AG04449 (cell line): ENCODE data around the gene MAPKBP1.

Experiments
- CTCF ChIA-PET: fragments of 350-600 bp; formaldehyde crosslinking; extraction: SDS; loops from one replicate; lab custom pipeline; 2021; ENCODE audit warnings: antibody characterized with exemption; lab: Yijun Ruan, JAX
- POLR2A ChIA-PET: fragments of 400-600, 350-600 bp; formaldehyde crosslinking; extraction: SDS; loops from one replicate; lab custom pipeline; 2020; ENCODE audit warnings: antibody characterized with exemption, inconsistent platforms; lab: Yijun Ruan, JAX
- DNase-seq: peaks from one replicate; pipeline ENCODE4 v3.0.0-alpha.2; 2010; ENCODE audit warnings: low read depth, low spot score
- H3K4me3 ChIP-seq: 2 replicates; pipeline ENCODE4 v1.5.1; 2011; ENCODE audit warnings: low read depth, mild to moderate bottlenecking, control low read depth, low read length
- CTCF ChIP-seq: IDR thresholded peaks from one replicate; pipeline ENCODE4 v1.5.1; 2011; ENCODE audit warnings: mild to moderate bottlenecking, moderate library complexity, low read length, control low read depth, inconsistent platforms; ENCODE audit not compliant: insufficient read depth; ENCODE audit errors: missing control alignments

Gene MAPKBP1

GRCh38 chr15:41809121-41809520 lies 34.8 kb downstream of the MAPKBP1 start:
- ChIA-PET POLR2A (interaction anchor here (0.6 to 0.7 kb wide), 2 partner anchors 35 to 50 kb away, joined by 3 to 5 read pairs; partner anchors contain the start of gene MAPKBP1), CTCF (interaction anchor here (0.6 to 17.2 kb wide), 9 partner anchors 8 to 343 kb away, joined by 3 to 756 read pairs (median 39); partner anchors contain the start of gene MAPKBP1)
- TF ChIP-seq CTCF: no peak
- H3K4me3 ChIP-seq: no peak overlapping the region
- DNase-seq: no peak

- DNase-seq: no peak
- CTCF ChIA-PET: interaction anchor here (0.6 to 17.2 kb wide), 13 partner anchors 8 to 343 kb away, joined by 3 to 756 read pairs (median 12); partner anchors contain the start of gene MAPKBP1
- POLR2A ChIA-PET: interaction anchor here (0.6 to 0.7 kb wide), 2 partner anchors 35 to 51 kb away, joined by 3 to 5 read pairs; partner anchors contain the start of gene MAPKBP1
These were observed 35.4 kb downstream of the MAPKBP1 start for GRCh38 chr15:41809526-41810220.

GRCh38 chr15:41810651-41811431 lies 36.6 kb downstream of the MAPKBP1 start:
- CTCF ChIA-PET: interaction anchor here (0.5 to 17.2 kb wide), 48 partner anchors 10 to 408 kb away, joined by 3 to 756 read pairs (median 4); partner anchors contain the start of genes MAPKBP1, MGA and PLA2G4B
- TF ChIP-seq CTCF: peak; percentile 6
- DNase-seq: no peak
- POLR2A ChIA-PET: interaction anchor here (2.2 kb wide), 1 partner anchor 37 kb away, joined by 16 read pairs; the partner anchor contains the start of gene MAPKBP1
- no peak overlapping the region for H3K4me3 ChIP-seq

More at GRCh38 chr15:41809526-41810220, 35.4 kb downstream of the MAPKBP1 start:
- H3K4me3 ChIP-seq: no peak overlapping the region
- no peak for TF ChIP-seq CTCF

GRCh38 chr15:41811432-41812195 lies 37.3 kb downstream of the MAPKBP1 start:
- H3K4me3 ChIP-seq: no peak overlapping the region
- ChIA-PET POLR2A (interaction anchor here (2.2 kb wide), 1 partner anchor 38 kb away, joined by 16 read pairs; the partner anchor contains the start of gene MAPKBP1), CTCF (interaction anchor here (0.6 to 17.2 kb wide), 51 partner anchors 10 to 349 kb away, joined by 3 to 756 read pairs (median 4); partner anchors contain the start of genes MAPKBP1, MGA and PLA2G4B)
- peak; percentile 92 for TF ChIP-seq CTCF
- peak; percentile 24 for DNase-seq

GRCh38 chr15:41812820-41813375 lies 38.6 kb downstream of the MAPKBP1 start:
- no peak overlapping the region for H3K4me3 ChIP-seq
- POLR2A ChIA-PET: no interaction called here
- TF ChIP-seq CTCF: no peak
- CTCF ChIA-PET: interaction anchor here (1.4 to 17.2 kb wide), 14 partner anchors 10 to 347 kb away, joined by 3 to 756 read pairs (median 16); partner anchors contain the start of gene MAPKBP1
- DNase-seq: no peak
